GM13976 (cell line): ENCODE measurements around the gene PNPLA7.
"Not testable (repeated sequence)": the region's sequence is repeated elsewhere in the genome, so short reads cannot be mapped to it uniquely, and the experiment has no call there.

Experiments used
- DNase-seq: peaks from one replicate; pipeline ENCODE4 v3.0.0; 2012; ENCODE audit warnings: low spot score
- in situ Hi-C: fragments of 300-500 bp; cut with MboI; formaldehyde crosslinking; loops from one replicate; pipeline ENCODE4 v1.12.0; 2022; ENCODE audit warnings: low sequenced_read_pairs, mixed read lengths, inconsistent platforms; ENCODE audit not compliant: unreplicated experiment
- TF ChIP-seq, protein P1 (sequence below): IDR thresholded peaks from 2 replicates; pipeline ENCODE4 v1.5.1; 2012; ENCODE audit warnings: borderline replicate concordance, mild to moderate bottlenecking; ENCODE audit not compliant: insufficient read depth; ENCODE audit errors: extremely low read depth, missing control alignments, control extremely low read depth

PNPLA7 gene

DNA sequence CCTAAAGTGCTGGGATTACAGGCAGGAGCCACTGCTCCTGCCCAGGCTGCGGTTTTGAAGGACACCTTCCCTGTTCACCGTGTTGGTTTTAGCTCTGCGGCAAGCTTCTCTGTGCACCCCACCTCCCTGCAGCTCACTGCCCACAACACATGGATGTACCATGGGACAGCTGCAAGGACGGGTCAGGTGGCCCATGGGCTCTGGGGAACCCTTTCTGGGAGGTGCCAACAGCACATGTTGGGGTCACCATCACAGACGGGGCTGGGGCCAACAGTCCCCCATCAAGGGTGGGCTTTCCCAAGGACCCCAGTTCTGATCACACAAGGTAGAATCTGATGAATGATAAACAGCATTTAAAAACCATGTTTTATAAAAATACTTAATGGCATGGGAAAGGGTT is 134.8 kb downstream of the PNPLA7 start:
- in situ Hi-C loops, result no loop called here
- TF ChIP-seq, protein P1, sequence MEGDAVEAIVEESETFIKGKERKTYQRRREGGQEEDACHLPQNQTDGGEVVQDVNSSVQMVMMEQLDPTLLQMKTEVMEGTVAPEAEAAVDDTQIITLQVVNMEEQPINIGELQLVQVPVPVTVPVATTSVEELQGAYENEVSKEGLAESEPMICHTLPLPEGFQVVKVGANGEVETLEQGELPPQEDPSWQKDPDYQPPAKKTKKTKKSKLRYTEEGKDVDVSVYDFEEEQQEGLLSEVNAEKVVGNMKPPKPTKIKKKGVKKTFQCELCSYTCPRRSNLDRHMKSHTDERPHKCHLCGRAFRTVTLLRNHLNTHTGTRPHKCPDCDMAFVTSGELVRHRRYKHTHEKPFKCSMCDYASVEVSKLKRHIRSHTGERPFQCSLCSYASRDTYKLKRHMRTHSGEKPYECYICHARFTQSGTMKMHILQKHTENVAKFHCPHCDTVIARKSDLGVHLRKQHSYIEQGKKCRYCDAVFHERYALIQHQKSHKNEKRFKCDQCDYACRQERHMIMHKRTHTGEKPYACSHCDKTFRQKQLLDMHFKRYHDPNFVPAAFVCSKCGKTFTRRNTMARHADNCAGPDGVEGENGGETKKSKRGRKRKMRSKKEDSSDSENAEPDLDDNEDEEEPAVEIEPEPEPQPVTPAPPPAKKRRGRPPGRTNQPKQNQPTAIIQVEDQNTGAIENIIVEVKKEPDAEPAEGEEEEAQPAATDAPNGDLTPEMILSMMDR, result no peak

DNA sequence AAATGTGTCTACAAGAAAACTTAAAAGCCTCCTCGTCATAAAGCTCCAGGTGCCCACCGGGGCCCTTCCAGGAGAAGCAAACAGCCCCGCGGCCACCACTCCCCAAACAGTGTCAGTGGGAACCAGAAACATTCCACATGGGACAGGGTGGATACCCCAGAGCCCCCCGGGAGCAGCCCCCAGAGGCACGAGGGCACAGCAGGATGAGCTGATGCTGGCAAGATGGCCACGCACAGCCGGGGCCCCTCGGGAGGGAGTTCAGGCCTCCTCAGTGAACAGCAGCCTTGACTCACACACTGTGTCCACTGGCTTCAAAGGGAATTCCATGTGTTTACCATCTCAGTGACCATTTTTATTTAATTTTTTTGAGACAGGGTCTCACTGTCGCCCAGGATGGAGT is 137.8 kb downstream of the PNPLA7 start:
- DNase-seq, result no peak
- in situ Hi-C loops, result no loop called here
- TF ChIP-seq, protein P1, result no peak

More for the DNA sequence above, 134.8 kb downstream of the PNPLA7 start:
- no peak for DNase-seq

DNA sequence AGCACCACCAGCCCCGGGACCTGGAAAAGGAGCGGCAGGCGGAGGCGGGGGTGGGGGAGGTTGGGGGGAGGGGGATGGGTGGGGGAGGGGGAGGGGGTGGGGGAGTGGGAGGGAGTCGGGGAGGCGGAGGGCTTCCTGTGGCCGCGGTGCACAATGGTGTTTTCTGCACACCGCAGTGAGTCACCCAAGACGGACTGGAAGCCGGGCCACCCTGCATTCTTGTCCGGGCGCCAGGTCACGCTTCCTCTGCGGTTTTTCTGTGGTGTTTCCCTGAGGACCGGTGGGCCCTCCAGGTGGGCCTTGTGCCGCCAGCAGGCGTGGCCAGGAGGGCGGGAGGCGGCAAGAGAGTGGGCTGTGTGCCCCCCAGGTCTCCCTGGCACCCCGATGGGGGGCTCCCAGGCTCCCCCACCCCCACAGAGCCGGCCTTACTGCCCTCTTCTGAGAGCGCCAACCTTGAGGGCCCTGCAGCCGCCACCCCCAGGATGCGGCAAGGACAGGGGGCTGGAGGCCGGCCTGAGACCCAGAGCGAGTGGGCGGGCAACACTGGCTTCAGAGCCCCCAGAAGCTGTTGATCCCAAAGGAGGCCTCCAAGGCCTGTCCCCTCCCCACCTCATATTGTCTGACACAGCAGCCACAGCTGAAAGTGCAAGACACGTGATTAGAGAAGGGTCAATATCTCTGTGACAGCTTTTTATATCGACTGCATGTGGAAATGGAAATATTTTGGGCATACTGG is 138.4 kb downstream of the PNPLA7 start:
- TF ChIP-seq, protein P1, result no peak
- in situ Hi-C loops, result no loop called here
- peak; percentile 85 for DNase-seq

DNA sequence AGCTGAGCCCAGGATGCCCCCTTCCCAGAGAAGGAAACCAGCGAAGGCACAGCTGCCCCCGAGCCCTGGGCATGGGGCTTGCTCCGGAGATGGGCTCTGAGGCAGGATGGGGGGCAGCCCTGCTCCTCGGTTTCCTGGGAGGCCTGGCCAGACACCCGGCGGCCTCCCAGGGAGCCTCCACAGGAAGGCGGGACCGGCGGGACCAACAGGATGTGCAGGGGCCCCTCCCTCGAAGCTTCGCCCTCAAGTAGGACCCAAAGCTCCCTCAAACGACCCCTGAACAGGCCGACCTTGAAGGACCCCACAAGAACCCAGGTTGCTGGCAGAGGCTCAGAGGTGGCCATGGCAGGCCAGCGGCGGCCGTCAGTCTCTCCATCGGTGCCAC is 138.9 kb downstream of the PNPLA7 start:
- TF ChIP-seq, protein P1, result no peak
- no peak for DNase-seq
- in situ Hi-C loops, result no loop called here

DNA sequence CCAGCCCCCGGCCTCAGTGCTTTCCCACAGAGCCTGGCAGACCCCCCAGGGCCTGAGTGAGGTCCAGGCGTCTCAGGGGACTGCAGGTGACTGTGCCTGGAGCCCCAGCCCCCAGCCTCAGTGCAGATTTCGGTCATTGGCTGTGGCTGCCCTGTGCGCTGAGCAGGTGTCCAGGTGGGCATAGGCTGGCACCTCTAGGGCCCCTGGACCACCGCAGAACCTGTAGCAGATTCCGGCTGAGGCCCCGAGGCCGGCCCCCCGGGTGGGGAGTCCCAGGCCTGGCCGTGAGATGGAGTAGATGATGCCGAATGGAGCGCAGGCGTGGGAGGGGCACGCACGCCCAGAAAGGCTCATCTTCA is 139.3 kb downstream of the PNPLA7 start:
- TF ChIP-seq, protein P1, result no peak
- in situ Hi-C loops, result no loop called here
- DNase-seq, result no peak

DNA sequence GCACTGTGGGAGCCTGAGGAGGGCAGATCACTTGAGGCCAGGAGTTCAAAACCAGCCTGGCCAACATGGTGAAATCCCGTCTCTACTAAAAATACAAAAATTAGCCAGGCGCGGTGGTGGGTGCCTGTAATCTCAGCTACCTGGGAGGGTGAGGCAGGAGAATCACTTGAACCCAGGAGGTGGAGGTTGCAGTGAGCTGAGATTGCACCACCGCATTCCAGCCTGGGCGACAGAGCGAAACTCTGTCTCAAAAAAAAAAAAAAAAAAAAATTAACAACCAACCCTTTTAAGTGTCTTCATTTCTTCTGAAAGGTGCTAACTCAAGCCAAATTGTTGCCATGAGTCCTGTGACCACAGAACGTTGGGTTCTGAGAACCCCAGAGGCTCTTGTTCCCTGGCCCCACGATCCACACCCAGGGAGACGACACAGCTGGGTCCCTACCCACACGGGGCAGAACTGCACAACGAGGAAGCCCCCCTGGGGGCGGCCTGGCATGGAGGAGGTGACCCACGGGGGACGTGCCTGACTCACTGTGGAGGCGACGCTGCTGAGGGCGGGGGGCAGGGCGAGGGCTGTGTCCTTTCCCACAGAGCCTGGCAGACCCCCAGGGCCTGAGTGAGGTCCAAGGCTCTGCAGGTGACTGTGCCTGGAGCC is 139.8 kb downstream of the PNPLA7 start:
- in situ Hi-C loops, DNase-seq: not testable (repeated sequence)
